AG20443 (cell line): ENCODE data around the gene NPC2.
"Not testable (repeated sequence)": the region's sequence is repeated elsewhere in the genome, so short reads cannot be mapped to it uniquely, and the experiment has no call there.

Experiments
- DNase-seq: peaks from one replicate; pipeline ENCODE4 v3.0.0; 2012; ENCODE audit warnings: low spot score, mixed read lengths

NPC2 gene

GRCh38 chr14:74469548-74470518 lies 23.3 kb downstream of the NPC2 start:
- no peak for DNase-seq

DNA sequence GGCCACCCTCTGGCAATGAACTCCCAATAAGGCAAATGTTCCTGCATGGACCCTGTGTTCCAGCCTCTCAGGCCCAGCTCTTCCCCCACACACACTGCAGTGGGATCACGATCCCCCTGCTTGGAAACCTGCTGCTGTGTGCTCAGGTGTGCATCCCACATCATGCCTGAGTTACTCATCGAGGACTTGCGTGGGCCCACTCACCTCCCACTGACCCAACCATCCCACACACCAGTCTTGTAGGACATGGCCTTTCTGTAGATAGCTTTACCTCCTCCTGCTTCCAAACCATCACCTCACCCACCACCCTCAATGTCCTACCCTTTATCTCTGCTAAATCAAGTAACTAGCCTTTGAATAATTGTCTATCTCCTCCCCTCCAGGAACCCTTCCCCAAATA lies 24.6 kb downstream of the NPC2 start:
- DNase-seq: no peak

DNA sequence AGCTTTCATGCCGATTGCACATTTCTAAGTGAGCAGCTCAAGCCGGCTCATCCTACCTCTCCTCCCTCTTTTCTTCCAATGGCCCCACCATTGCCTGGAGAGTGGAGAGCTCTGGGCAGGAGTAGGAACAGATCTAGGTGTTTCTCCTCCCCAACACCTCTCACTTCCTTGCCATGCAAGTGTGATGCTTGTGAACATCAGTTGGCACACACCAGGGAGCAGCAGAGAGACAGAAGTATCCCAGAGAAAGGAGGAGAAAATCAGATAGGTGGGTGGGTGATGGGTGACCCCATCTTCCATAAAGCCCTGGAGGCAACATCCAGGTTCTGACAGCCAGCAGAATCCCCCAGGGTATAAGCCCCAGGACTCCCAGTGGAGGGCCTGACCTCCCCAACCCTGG lies 27.8 kb downstream of the NPC2 start:
- DNase-seq: no peak

- no peak for DNase-seq
These were observed 28.3 kb downstream of the NPC2 start for GRCh38 chr14:74464785-74465184.

- no peak for DNase-seq
These were observed 29.4 kb downstream of the NPC2 start for GRCh38 chr14:74463697-74464096.

DNA sequence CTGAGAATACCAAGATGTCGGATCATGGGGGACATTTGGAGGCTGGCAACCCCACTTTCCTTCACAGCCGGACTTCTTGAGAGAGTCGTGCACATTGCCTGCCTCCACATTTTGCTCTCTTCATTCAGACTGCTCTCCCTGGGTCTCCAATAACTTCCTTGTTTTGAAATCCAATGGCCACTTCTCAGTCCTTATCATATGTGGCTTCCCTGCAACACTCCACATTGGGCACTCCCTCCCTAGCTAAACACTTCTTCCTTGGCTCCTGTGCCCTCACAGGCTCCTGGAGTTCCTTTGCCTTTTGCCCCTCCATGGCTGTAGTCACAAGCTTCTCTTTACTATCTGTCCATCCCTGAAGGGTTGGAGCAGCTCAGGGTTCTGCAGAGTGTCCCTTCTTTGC lies 30.1 kb downstream of the NPC2 start:
- no peak for DNase-seq

DNA sequence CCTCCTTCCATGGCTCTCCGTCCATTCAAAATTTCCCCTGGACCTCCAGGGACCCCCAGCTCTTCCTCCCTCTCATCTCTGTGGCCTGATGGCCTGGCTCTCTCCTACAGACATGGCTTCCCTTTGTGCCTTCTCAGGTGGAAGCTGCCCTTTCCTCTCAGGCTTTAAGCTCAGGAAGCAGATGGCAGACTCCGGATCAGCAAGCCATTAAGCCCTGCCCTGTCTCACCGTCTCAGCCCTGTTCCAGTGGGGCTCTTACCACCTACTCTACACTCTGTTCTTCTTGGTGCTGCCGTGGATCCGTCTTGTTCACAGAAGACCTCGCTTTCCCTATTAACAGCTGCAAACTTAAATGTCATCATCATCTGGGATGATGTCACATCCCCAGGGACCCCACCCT lies 33.1 kb downstream of the NPC2 start:
- no peak for DNase-seq

GRCh38 chr14:74459289-74459946 lies 33.7 kb downstream of the NPC2 start:
- peak; percentile 93 for DNase-seq

- DNase-seq: no peak
These were observed 35.6 kb downstream of the NPC2 start for GRCh38 chr14:74457565-74457895.

GRCh38 chr14:74456684-74457564 lies 36.2 kb downstream of the NPC2 start:
- DNase-seq: no peak

DNA sequence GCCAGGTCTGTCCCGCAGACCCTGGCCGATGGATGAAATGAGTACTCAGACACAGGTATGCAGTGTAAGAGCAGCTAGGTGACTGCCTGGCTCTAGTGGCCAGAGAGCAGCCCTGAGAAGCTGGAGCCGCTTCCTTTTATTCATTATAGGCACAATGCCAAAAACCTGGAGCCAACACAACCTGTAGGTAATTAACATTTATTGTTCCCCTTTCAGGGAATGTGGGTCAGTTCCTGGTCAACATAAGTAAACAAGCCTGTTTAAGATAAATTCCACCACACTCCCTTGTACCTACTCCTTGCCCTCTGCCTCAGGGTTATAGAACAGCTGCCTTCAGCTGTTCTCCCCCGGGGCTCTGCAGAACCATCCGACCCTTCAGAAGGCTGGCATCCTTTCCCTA lies 38.7 kb downstream of the NPC2 start:
- DNase-seq: not testable (repeated sequence)

GRCh38 chr14:74444866-74445265 lies 48.2 kb downstream of the NPC2 start:
- DNase-seq: no peak

GRCh38 chr14:74442757-74443156 lies 50.3 kb downstream of the NPC2 start:
- no peak for DNase-seq

DNA sequence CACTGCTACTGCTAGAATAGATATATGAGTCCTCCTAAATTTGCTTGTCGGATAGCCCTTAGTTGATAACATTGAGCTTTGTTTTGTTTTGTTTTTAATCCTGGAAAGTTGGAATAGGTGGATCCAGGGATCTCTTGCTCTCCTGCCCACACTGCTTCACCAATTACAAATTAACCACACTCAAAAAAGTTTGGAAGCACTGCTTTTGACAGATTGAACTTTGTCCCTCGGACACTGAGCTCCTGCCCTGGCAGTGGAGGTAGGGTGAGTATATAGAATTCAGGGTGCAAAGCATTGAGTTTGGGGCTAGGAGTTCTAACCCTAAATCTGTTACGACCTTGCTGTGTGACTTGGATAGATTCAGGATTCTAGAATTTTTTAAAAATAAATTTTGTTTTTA lies 52.0 kb downstream of the NPC2 start:
- DNase-seq: no peak

- no peak for DNase-seq
These were observed 54.7 kb downstream of the NPC2 start for GRCh38 chr14:74438351-74438915.

GRCh38 chr14:74437496-74438053 lies 55.5 kb downstream of the NPC2 start:
- DNase-seq: no peak

DNA sequence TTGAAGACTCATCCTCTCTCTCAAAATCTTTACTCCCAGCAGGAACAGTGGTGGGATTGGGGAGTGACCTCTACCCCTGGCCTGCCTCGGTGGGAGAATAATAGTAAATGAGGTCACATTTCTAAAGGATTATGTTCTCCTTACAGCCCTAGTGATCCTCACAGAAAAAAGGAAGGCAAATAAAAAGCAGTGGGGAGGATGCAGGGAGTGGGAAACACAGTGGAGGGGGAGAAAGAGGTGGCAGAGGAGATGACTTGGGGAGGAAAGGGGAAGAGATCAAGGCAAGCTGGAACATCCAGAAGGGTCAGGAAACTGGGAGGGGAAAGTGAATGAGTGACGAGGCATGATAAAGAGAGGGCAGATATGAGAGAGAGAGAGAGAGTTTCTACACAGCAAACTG lies 58.8 kb downstream of the NPC2 start:
- DNase-seq: no peak

- DNase-seq: no peak
These were observed 63.1 kb downstream of the NPC2 start for GRCh38 chr14:74429991-74430390.
